Measurements from ENCODE around the gene RTN4RL1. TPM values are rescaled to one million over a fixed set of nuclear protein-coding genes. Genes with fewer than 3 reads are reported as not detected.

RTN4RL1 gene
- total and polyA plus RNA-seq, 9 of the 15 experiments (the other 6 are each of a cell fraction or from before 2014, with no cell fraction given): 0.04 to 0.06 (median 0.04) TPM; not detected in 5

DNA sequence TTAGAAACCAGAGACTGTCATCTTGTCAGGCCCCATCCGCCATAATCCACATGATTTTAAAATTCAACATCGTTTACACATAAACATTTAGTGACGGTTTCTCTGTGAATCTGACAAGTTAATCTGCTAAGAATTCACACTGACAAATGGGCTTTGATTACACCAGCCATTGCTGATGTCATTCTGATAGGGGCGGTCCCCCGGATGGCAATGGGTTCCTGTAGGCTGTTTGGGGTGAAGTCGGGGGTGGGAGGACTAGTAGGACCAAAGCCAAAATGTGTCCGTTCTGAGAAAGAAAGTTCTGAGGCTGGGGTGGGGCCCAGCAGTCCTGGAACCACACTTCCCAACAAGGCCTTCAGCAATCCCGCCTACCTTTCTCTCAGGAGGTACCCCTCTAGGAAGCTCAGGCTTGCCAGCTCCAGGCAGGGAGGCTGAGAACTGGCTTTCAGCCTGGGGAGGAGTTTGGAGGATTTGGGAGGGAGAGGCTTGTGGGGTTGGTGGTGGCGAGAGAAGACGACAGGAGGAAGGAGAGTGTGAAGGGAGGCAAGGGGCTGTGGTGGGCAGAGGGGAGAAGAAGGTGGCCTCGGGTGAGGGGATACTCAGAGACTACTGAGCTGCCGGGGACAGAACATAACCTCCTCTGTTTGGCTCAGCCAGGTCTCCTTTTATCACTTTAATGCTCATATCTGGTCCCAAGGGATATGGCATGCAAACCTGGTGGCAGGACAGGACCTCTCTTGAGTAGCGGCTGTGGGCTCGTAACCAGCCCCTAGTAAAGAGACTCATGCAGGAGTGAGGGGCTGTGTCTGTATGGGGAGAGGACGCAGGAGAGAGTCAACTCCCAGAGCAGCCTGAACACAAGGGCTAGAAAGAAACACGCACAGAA is 38.4 kb upstream of the RTN4RL1 start:
- H4K20me1 ChIP-seq (replicated peaks; ENCODE audit: control insufficient read depth, insufficient read depth, low read length): no peaks in the 10 kb centered on the region
- in situ Hi-C loops (cut with MboI): loop anchor here (10.0 kb wide), 1 partner anchor 181 kb away; no protein-coding TSS in a partner anchor
- DNase-seq (ENCODE audit: extremely low read depth in 1 of 4, low spot score in 3 of 4): no peak
- no peak overlapping the region for H3K9ac ChIP-seq (ENCODE audit: insufficient read depth in 1 of 2, low read depth in 2 of 2, low read length in 2 of 2)
- no peak for ATAC-seq
- no peaks in the 10 kb centered on the region for H3K27me3 ChIP-seq (ENCODE audit: control insufficient read depth in 2 of 2, insufficient read depth in 2 of 2, low read length in 2 of 2)
- peaks cover 16% of the 10 kb centered on the region; the same call in 2 of the 3 replicates for H3K36me3 ChIP-seq (ENCODE audit: control insufficient read depth, insufficient read depth, low read length)
- POLR2A ChIA-PET: interaction anchor here (1.0 kb wide), 1 partner anchor 12 kb away, joined by 3 read pairs; no protein-coding TSS in a partner anchor
- intact Hi-C loops (cut with micrococcal nuclease): no loop called here
- no peaks in the 10 kb centered on the region for H3K9me1 ChIP-seq (ENCODE audit: control insufficient read depth, insufficient read depth, low read length)
- no peak for FAIRE-seq
- H3K4me1 ChIP-seq (replicated peaks in 1 of 2; ENCODE audit: control insufficient read depth in 2 of 2, insufficient read depth in 2 of 2, low read length in 2 of 2): peaks cover 0 to 31% of the 10 kb centered on the region in 2 experiments; a peak in 2 of 5 replicates
- 76% methylated on average over 10 of the region's 16 CpGs for WGBS (ENCODE audit: insufficient coverage, low coverage, missing lambda C conversion rate)
- H2AFZ ChIP-seq (ENCODE audit: low read depth, low read length): no peak overlapping the region
- no peaks in the 10 kb centered on the region for H3K79me2 ChIP-seq (ENCODE audit: control insufficient read depth, insufficient read depth, low read length)
- no peak overlapping the region for H3K4me2 ChIP-seq (ENCODE audit: insufficient read depth, low read length)
- H3K27ac ChIP-seq (ENCODE audit: extremely low read depth, low read depth, low read length): no peak overlapping the region
- H3K9me3 ChIP-seq (replicated peaks; ENCODE audit: control insufficient read depth, insufficient read depth, low read depth, low read length): no peaks in the 10 kb centered on the region
- CTCF ChIA-PET (ENCODE audit: low intra/inter-chr PET ratio): no interaction called here
- BruUV-seq (replicated peaks): no TSS peak
- no peak overlapping the region for H3K4me3 ChIP-seq
- TF ChIP-seq ZNF224 (CRISPR knock-in tag; IDR thresholded peaks at IDR 0.05): no peak
- no peak for TF ChIP-seq TRIM25 (IDR thresholded peaks at IDR 0.05; ENCODE audit: borderline replicate concordance)
- no peak for TF ChIP-seq HDAC1 (IDR thresholded peaks at IDR 0.05)
- TF ChIP-seq KLF6 (CRISPR knock-in tag; IDR thresholded peaks at IDR 0.05; ENCODE audit: borderline replicate concordance): no peak
- TF ChIP-seq PTTG1 (tag; IDR thresholded peaks at IDR 0.05; ENCODE audit: low read depth): no peak
- TF ChIP-seq HNRNPL (IDR thresholded peaks at IDR 0.05; ENCODE audit: low read depth, low read length): no peak
- TF ChIP-seq, protein P1, sequence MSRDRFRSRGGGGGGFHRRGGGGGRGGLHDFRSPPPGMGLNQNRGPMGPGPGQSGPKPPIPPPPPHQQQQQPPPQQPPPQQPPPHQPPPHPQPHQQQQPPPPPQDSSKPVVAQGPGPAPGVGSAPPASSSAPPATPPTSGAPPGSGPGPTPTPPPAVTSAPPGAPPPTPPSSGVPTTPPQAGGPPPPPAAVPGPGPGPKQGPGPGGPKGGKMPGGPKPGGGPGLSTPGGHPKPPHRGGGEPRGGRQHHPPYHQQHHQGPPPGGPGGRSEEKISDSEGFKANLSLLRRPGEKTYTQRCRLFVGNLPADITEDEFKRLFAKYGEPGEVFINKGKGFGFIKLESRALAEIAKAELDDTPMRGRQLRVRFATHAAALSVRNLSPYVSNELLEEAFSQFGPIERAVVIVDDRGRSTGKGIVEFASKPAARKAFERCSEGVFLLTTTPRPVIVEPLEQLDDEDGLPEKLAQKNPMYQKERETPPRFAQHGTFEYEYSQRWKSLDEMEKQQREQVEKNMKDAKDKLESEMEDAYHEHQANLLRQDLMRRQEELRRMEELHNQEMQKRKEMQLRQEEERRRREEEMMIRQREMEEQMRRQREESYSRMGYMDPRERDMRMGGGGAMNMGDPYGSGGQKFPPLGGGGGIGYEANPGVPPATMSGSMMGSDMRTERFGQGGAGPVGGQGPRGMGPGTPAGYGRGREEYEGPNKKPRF (IDR thresholded peaks at IDR 0.05; ENCODE audit: low read depth, low read length): no peak
- TF ChIP-seq PYGO2 (tag; IDR thresholded peaks at IDR 0.05): no peak
- TF ChIP-seq ZFX (CRISPR knock-in tag; IDR thresholded peaks at IDR 0.05): no peak
- no peak for TF ChIP-seq CREB3L1 (IDR thresholded peaks at IDR 0.05; ENCODE audit: borderline replicate concordance, low read depth)
- TF ChIP-seq TFE3 (CRISPR knock-in tag; IDR thresholded peaks at IDR 0.05): no peak
